Natural killer cell treated with Interleukin-12 subunit alpha and Interleukin-12 subunit beta and Interleukin-15 and Interleukin-18, amount 100 ng/mL, for 72 hours (primary cell): Measurements from ENCODE around the gene SCN11A. TPM values are rescaled to one million over a fixed set of nuclear protein-coding genes. Genes with fewer than 3 reads are reported as not detected.
A peak's percentile ranks its signal among the peaks of the same experiment; 100 is the strongest.

ENCODE experiments used
- ATAC-seq, 2 donors: fragments of 150-1000 bp; cut with Tn5 transposase in 1 of 2; sonication (Bioruptor Pico), chemical (Tn5 transposase) in 1 of 2; 2 replicates each; pipeline ENCODE4 v1.10.0; 2021
- DNase-seq: peaks from one replicate; pipeline ENCODE4 v3.0.0; 2022; ENCODE audit warnings: low spot score
- H3K27ac Mint-ChIP-seq, 2 donors: 1 replicate in 1 of 2; 2 replicates in 1 of 2; pipeline ENCODE4 v1.8.0; 2022; ENCODE audit warnings: mixed read lengths in 2 of 2, mild to moderate bottlenecking in 1 of 2, moderate library complexity in 1 of 2
- H3K27me3 Mint-ChIP-seq, 2 donors: 1 replicate in 1 of 2; 2 replicates in 1 of 2; pipeline ENCODE4 v1.8.0; 2022; ENCODE audit warnings: mixed read lengths in 2 of 2
- H3K36me3 Mint-ChIP-seq: one replicate; pipeline ENCODE4 v1.8.0; 2022; ENCODE audit warnings: mixed read lengths
- H3K4me1 Mint-ChIP-seq, 2 donors: 1 replicate in 1 of 2; 2 replicates in 1 of 2; pipeline ENCODE4 v1.8.0; 2022; ENCODE audit warnings: low read depth in 2 of 2, mixed read lengths in 2 of 2, mild to moderate bottlenecking in 1 of 2
- H3K4me3 Mint-ChIP-seq: one replicate; pipeline ENCODE4 v1.8.0; 2022; ENCODE audit warnings: mixed read lengths
- H3K9me3 Mint-ChIP-seq: 2 replicates; pipeline ENCODE4 v1.8.0; 2022; ENCODE audit warnings: mixed read lengths
- total RNA-seq, 2 donors: library from RNA; stranded (reverse); gene quantifications; one replicate each; pipeline ENCODE4 v1.2.3, GENCODE V29; 2022

The SCN11A gene
- total RNA-seq, 2 donors from 2014 or later = 0.05 to 0.14 TPM

- no peak for ATAC-seq
- peak overlapping the region; percentile 95 to 98 for H3K27ac Mint-ChIP-seq
- H3K27me3 Mint-ChIP-seq = no peaks in the 10 kb centered on the region
- H3K36me3 Mint-ChIP-seq = no peaks in the 10 kb centered on the region
- H3K4me3 Mint-ChIP-seq = peak overlapping the region; percentile 98
- DNase-seq = no peak
- no peaks in the 10 kb centered on the region for H3K9me3 Mint-ChIP-seq
- H3K4me1 Mint-ChIP-seq = peaks cover 16 to 33% of the 10 kb centered on the region in 2 donors
Measured at GRCh38 chr3:39052583-39052982, 839 bp upstream of the SCN11A start.

GRCh38 chr3:39050029-39050428 is 1.7 kb downstream of the SCN11A start:
- DNase-seq (no peak), ATAC-seq (no peak)
- H3K4me1 Mint-ChIP-seq = peaks cover 12 to 18% of the 10 kb centered on the region in 2 donors
- no peak overlapping the region for H3K27ac Mint-ChIP-seq
- H3K36me3 Mint-ChIP-seq = no peaks in the 10 kb centered on the region
- no peaks in the 10 kb centered on the region for H3K9me3 Mint-ChIP-seq
- H3K27me3 Mint-ChIP-seq = peaks cover 2 to 3% of the 10 kb centered on the region in 2 donors
- no peak overlapping the region for H3K4me3 Mint-ChIP-seq

- H3K27me3 Mint-ChIP-seq = peaks cover 31 to 47% of the 10 kb centered on the region in 2 donors
- H3K36me3 Mint-ChIP-seq = peaks cover 6% of the 10 kb centered on the region
- peaks cover 4% of the 10 kb centered on the region for H3K9me3 Mint-ChIP-seq
- H3K4me3 Mint-ChIP-seq = no peak overlapping the region
- no peak overlapping the region for H3K27ac Mint-ChIP-seq
- ATAC-seq (no peak), DNase-seq (no peak)
- no peaks in the 10 kb centered on the region for H3K4me1 Mint-ChIP-seq
Measured at GRCh38 chr3:39038165-39038564, 13.6 kb downstream of the SCN11A start.

GRCh38 chr3:39029556-39029955 is 22.2 kb downstream of the SCN11A start:
- ATAC-seq = no peak
- no peak overlapping the region for H3K4me3 Mint-ChIP-seq
- no peaks in the 10 kb centered on the region for H3K9me3 Mint-ChIP-seq
- H3K36me3 Mint-ChIP-seq = no peaks in the 10 kb centered on the region
- no peak overlapping the region for H3K27ac Mint-ChIP-seq
- no peak for DNase-seq
- H3K4me1 Mint-ChIP-seq = no peaks in the 10 kb centered on the region
- peaks cover 14 to 24% of the 10 kb centered on the region in 2 donors for H3K27me3 Mint-ChIP-seq

- Mint-ChIP-seq H3K4me3 (no peak overlapping the region), H3K27me3 (peaks cover 12 to 24% of the 10 kb centered on the region in 2 donors), H3K9me3 (no peaks in the 10 kb centered on the region), H3K4me1 (no peaks in the 10 kb centered on the region), H3K27ac (no peak overlapping the region), H3K36me3 (no peaks in the 10 kb centered on the region)
- ATAC-seq (no peak), DNase-seq (no peak)
Measured at GRCh38 chr3:39028546-39028945, 23.2 kb downstream of the SCN11A start.

- ATAC-seq = no peak
- Mint-ChIP-seq H3K4me3 (no peak overlapping the region), H3K9me3 (no peaks in the 10 kb centered on the region), H3K27me3 (peaks cover 16 to 29% of the 10 kb centered on the region in 2 donors), H3K36me3 (no peaks in the 10 kb centered on the region), H3K4me1 (no peaks in the 10 kb centered on the region), H3K27ac (no peak overlapping the region)
- DNase-seq = no peak
Measured at GRCh38 chr3:39025222-39025970, 26.3 kb downstream of the SCN11A start.

- ATAC-seq (no peak), DNase-seq (no peak)
- H3K36me3 Mint-ChIP-seq = no peaks in the 10 kb centered on the region
- no peak overlapping the region for H3K27ac Mint-ChIP-seq
- H3K27me3 Mint-ChIP-seq = peaks cover 15 to 31% of the 10 kb centered on the region in 2 donors
- H3K9me3 Mint-ChIP-seq = no peaks in the 10 kb centered on the region
- no peaks in the 10 kb centered on the region for H3K4me1 Mint-ChIP-seq
- H3K4me3 Mint-ChIP-seq = no peak overlapping the region
Measured at GRCh38 chr3:39024497-39024896, 27.2 kb downstream of the SCN11A start.

- DNase-seq = no peak
- ATAC-seq = no peak
- Mint-ChIP-seq H3K27ac (no peak overlapping the region), H3K4me3 (no peak overlapping the region), H3K36me3 (no peaks in the 10 kb centered on the region), H3K9me3 (no peaks in the 10 kb centered on the region), H3K4me1 (no peaks in the 10 kb centered on the region), H3K27me3 (peaks cover 17 to 19% of the 10 kb centered on the region in 2 donors)
Measured at GRCh38 chr3:39022286-39022630, 29.5 kb downstream of the SCN11A start.

- Mint-ChIP-seq H3K36me3 (no peaks in the 10 kb centered on the region), H3K9me3 (no peaks in the 10 kb centered on the region), H3K4me3 (no peak overlapping the region), H3K27ac (no peak overlapping the region), H3K27me3 (peaks cover 17 to 19% of the 10 kb centered on the region in 2 donors), H3K4me1 (no peaks in the 10 kb centered on the region)
- ATAC-seq (no peak), DNase-seq (no peak)
Measured at GRCh38 chr3:39021465-39022285, 30.1 kb downstream of the SCN11A start.

GRCh38 chr3:39021029-39021428 is 30.7 kb downstream of the SCN11A start:
- H3K9me3 Mint-ChIP-seq = no peaks in the 10 kb centered on the region
- no peak for DNase-seq
- no peak overlapping the region for H3K27ac Mint-ChIP-seq
- peaks cover 14 to 19% of the 10 kb centered on the region in 2 donors for H3K27me3 Mint-ChIP-seq
- H3K4me3 Mint-ChIP-seq = no peak overlapping the region
- H3K36me3 Mint-ChIP-seq = no peaks in the 10 kb centered on the region
- no peak for ATAC-seq
- no peaks in the 10 kb centered on the region for H3K4me1 Mint-ChIP-seq

GRCh38 chr3:39019299-39019698 is 32.4 kb downstream of the SCN11A start:
- H3K27me3 Mint-ChIP-seq = peaks cover 19% of the 10 kb centered on the region in 2 donors
- ATAC-seq = no peak

GRCh38 chr3:39015418-39015817 is 36.3 kb downstream of the SCN11A start:
- no peak for ATAC-seq
- Mint-ChIP-seq H3K27me3 (peaks cover 22 to 24% of the 10 kb centered on the region in 2 donors), H3K4me1 (no peaks in the 10 kb centered on the region), H3K9me3 (no peaks in the 10 kb centered on the region), H3K36me3 (no peaks in the 10 kb centered on the region), H3K27ac (no peak overlapping the region), H3K4me3 (no peak overlapping the region)
- DNase-seq = no peak

More at GRCh38 chr3:39019299-39019698, 32.4 kb downstream of the SCN11A start:
- Mint-ChIP-seq H3K36me3 (no peaks in the 10 kb centered on the region), H3K4me3 (no peak overlapping the region), H3K9me3 (no peaks in the 10 kb centered on the region), H3K27ac (no peak overlapping the region), H3K4me1 (no peaks in the 10 kb centered on the region)
- no peak for DNase-seq

GRCh38 chr3:39013921-39014509 is 37.7 kb downstream of the SCN11A start:
- no peaks in the 10 kb centered on the region for H3K4me1 Mint-ChIP-seq
- no peak overlapping the region for H3K4me3 Mint-ChIP-seq
- ATAC-seq (no peak), DNase-seq (no peak)
- H3K36me3 Mint-ChIP-seq = no peaks in the 10 kb centered on the region
- no peaks in the 10 kb centered on the region for H3K9me3 Mint-ChIP-seq
- no peak overlapping the region for H3K27ac Mint-ChIP-seq
- H3K27me3 Mint-ChIP-seq = peaks cover 9 to 21% of the 10 kb centered on the region in 2 donors

GRCh38 chr3:39013289-39013688 is 38.5 kb downstream of the SCN11A start:
- Mint-ChIP-seq H3K36me3 (no peaks in the 10 kb centered on the region), H3K4me3 (no peak overlapping the region), H3K27ac (no peak overlapping the region), H3K9me3 (no peaks in the 10 kb centered on the region), H3K4me1 (no peaks in the 10 kb centered on the region), H3K27me3 (peaks cover 9 to 20% of the 10 kb centered on the region in 2 donors)
- DNase-seq (no peak), ATAC-seq (no peak)
